Naive thymus-derived CD4-positive, alpha-beta T cell (primary cell): ENCODE measurements around the gene UTS2R. TPM values are rescaled to one million over a fixed set of nuclear protein-coding genes. Genes with fewer than 3 reads are reported as not detected.

Source experiments
- ATAC-seq: fragments of 150-1000 bp; cut with Tn5 transposase; 2 replicates; pipeline ENCODE4 v1.10.0; 2021; ENCODE audit warnings: mild to moderate bottlenecking, moderate library complexity
- CTCF ChIA-PET: fragments of 350-600 bp; sonication (Branson Sonifier 250); formaldehyde crosslinking; loops from one replicate; lab custom pipeline; 2021; ENCODE audit warnings: antibody characterized with exemption; lab: Charles Lee
- POLR2A ChIA-PET: fragments of 350-600 bp; sonication (Branson Sonifier 250); formaldehyde crosslinking; loops from one replicate; lab custom pipeline; 2021; ENCODE audit warnings: antibody characterized with exemption, inconsistent platforms; lab: Charles Lee
- DNase-seq, 9 donors: peaks; one replicate each; pipeline versions ENCODE4 v3.0.0 to v3.0.0-alpha.2; 2020 to 2022; ENCODE audit warnings: mixed read lengths in 1 of 9
- H3K27ac ChIP-seq: one replicate; pipeline ENCODE4 v1.7.0; 2013; ENCODE audit warnings: mild to moderate bottlenecking, low read depth, low read length, moderate library complexity
- H3K27me3 ChIP-seq, 2 donors: one replicate each; pipeline ENCODE4 v1.7.0; 2013; ENCODE audit warnings: low read length in 2 of 2, mild to moderate bottlenecking in 2 of 2, moderate library complexity in 2 of 2; ENCODE audit not compliant: control insufficient read depth in 2 of 2, insufficient read depth in 2 of 2
- H3K36me3 ChIP-seq, 3 experiments: 1 replicate in 2 of 3; 2 replicates in 1 of 3; pipeline ENCODE4 v1.7.0; 2013; ENCODE audit warnings: low read length in 3 of 3, mild to moderate bottlenecking in 3 of 3, moderate library complexity in 1 of 3; ENCODE audit not compliant: insufficient read depth in 3 of 3, control insufficient read depth in 2 of 3
- H3K4me1 ChIP-seq, 2 donors: one replicate each; pipeline ENCODE4 v1.7.0; 2013; ENCODE audit warnings: low read length in 2 of 2, mild to moderate bottlenecking in 2 of 2, moderate library complexity in 1 of 2; ENCODE audit not compliant: control insufficient read depth in 2 of 2, insufficient read depth in 2 of 2
- H3K4me3 ChIP-seq: 2 replicates; pipeline ENCODE4 v1.7.0; 2013; ENCODE audit warnings: mild to moderate bottlenecking, low read length
- H3K9me3 ChIP-seq, 3 experiments: 1 replicate in 2 of 3; 2 replicates in 1 of 3; pipeline ENCODE4 v1.7.0; 2013; ENCODE audit warnings: low read length in 3 of 3; ENCODE audit not compliant: control insufficient read depth in 2 of 3
- H3K27ac Mint-ChIP-seq, 9 donors: one replicate each; pipeline ENCODE4 v1.8.0; 2020 to 2022; ENCODE audit warnings: mixed read lengths in 9 of 9, mild to moderate bottlenecking in 8 of 9, moderate library complexity in 5 of 9, inconsistent platforms in 2 of 9
- H3K27me3 Mint-ChIP-seq, 5 donors: one replicate each; pipeline ENCODE4 v1.8.0; 2021 to 2022; ENCODE audit warnings: mixed read lengths in 5 of 5, mild to moderate bottlenecking in 1 of 5
- H3K36me3 Mint-ChIP-seq, 5 donors: one replicate each; pipeline ENCODE4 v1.8.0; 2020 to 2022; ENCODE audit warnings: mixed read lengths in 5 of 5, mild to moderate bottlenecking in 3 of 5, inconsistent platforms in 1 of 5
- H3K4me1 Mint-ChIP-seq, 7 donors: one replicate each; pipeline ENCODE4 v1.8.0; 2020 to 2022; ENCODE audit warnings: mixed read lengths in 7 of 7, mild to moderate bottlenecking in 3 of 7, inconsistent platforms in 1 of 7
- H3K4me3 Mint-ChIP-seq, 10 donors: one replicate each; pipeline ENCODE4 v1.8.0; 2020 to 2022; ENCODE audit warnings: mild to moderate bottlenecking in 10 of 10, mixed read lengths in 10 of 10, moderate library complexity in 6 of 10, inconsistent platforms in 2 of 10
- H3K9me3 Mint-ChIP-seq, 11 donors: one replicate each; pipeline ENCODE4 v1.8.0; 2020 to 2022; ENCODE audit warnings: mixed read lengths in 11 of 11, mild to moderate bottlenecking in 4 of 11, inconsistent platforms in 1 of 11, moderate library complexity in 1 of 11
- intact Hi-C, 2 donors: fragments of 100-400 bp; cut with micrococcal nuclease; formaldehyde crosslinking; loops; one replicate each; pipeline ENCODE4 v1.15.1; 2023
- polyA plus RNA-seq, 2 donors: library from polyadenylated mRNA; unstranded; fragments of 300-500 nt; fragmentation: Illumina TruSeq; gene quantifications; one replicate each; pipeline ENCODE4 v1.2.3, GENCODE V29; 2021
- total RNA-seq, 6 experiments: library from RNA in 5 of 6; stranded (reverse) in 5 of 6; gene quantifications; 1 replicate in 5 of 6; 2 replicates in 1 of 6; pipeline ENCODE4 v1.2.3 and lab custom pipeline; 2021 to 2026

Gene UTS2R
- total and polyA plus RNA-seq, 7 experiments from 2014 or later: not detected

DNA sequence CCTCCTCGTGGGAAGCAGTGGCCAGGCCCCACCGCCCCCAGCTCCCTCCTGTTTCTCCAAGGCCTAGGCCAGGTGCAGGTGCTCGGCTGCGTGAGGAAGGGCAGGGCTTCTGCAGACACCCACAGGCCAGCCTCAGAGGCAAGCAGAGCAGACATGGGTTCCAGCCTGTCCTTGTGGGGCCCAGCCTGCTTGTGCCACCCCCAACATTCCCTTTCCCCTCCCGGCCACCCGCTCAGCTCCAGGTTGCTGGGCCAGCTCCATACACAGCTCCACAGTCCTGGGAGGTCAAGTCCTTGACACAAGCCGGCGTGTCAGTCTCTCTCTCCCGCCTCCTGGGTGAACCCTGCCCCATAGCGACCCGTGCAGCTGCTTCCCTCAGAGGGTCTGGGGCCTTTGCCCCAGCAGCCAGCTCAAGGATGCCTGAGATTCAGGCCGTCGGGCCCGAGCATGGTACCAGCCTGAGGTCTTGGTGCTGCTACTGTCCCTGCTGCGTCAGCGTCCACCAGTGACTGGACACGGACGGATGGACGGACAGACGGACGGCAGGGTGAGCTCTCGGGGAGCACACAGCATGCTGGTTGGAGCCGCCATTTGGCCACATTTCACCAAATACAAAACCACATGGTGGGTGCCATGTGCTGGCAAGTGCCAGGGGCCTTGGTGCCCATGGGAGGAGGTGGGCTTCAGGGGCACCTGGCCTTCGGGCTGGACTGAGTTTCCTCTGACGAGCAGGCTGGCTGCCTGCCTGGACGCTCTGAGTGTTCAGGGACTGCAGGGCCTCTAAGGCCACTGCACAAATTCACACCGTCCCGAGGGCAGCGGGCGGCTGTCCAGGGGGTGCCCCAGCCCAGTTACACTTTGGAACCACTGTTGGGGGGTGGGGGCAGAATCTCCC, 46.0 kb upstream of the UTS2R start:
- Histone ChIP-seq H3K27me3 (no peaks in the 10 kb centered on the region), H3K27ac (no peak overlapping the region), H3K4me1 (peaks cover 7 to 12% of the 10 kb centered on the region in 2 donors), H3K36me3 (no peaks in the 10 kb centered on the region), H3K9me3 (no peaks in the 10 kb centered on the region), H3K4me3 (no peak overlapping the region)
- Mint-ChIP-seq H3K9me3 (no peaks in the 10 kb centered on the region), H3K4me1 (peaks cover 0 to 29% (median 15%) of the 10 kb centered on the region in 7 donors), H3K36me3 (no peaks in the 10 kb centered on the region), H3K27ac (peak overlapping the region in 4 of 9 donors; percentile 22 to 78 (median 54)), H3K27me3 (no peaks in the 10 kb centered on the region), H3K4me3 (peak overlapping the region in 1 of 10 donors; percentile 7)
- CTCF ChIA-PET: interaction anchor here (1.0 to 1.3 kb wide), 4 partner anchors 24 to 90 kb away, joined by 3 to 5 read pairs (median 4); no protein-coding TSS in a partner anchor
- intact Hi-C loops: no loop called here
- POLR2A ChIA-PET: interaction anchor here (0.5 to 1.8 kb wide), 4 partner anchors 8 to 87 kb away, joined by 3 to 5 read pairs (median 4); partner anchors contain the start of genes CD7 and SECTM1
- DNase-seq (no peak), ATAC-seq (no peak)

GRCh38 chr17:82327289-82327688, 44.3 kb upstream of the UTS2R start:
- Mint-ChIP-seq H3K27ac (peak overlapping the region in 1 of 9 donors; percentile 67), H3K36me3 (no peaks in the 10 kb centered on the region), H3K27me3 (no peaks in the 10 kb centered on the region), H3K9me3 (no peaks in the 10 kb centered on the region), H3K4me3 (no peak overlapping the region), H3K4me1 (peaks cover 0 to 19% (median 7%) of the 10 kb centered on the region in 7 donors)
- H3K4me3 ChIP-seq: no peak overlapping the region
- no peaks in the 10 kb centered on the region for H3K9me3 ChIP-seq
- no peaks in the 10 kb centered on the region for H3K4me1 ChIP-seq
- CTCF ChIA-PET: interaction anchor here (0.8 to 1.4 kb wide), 2 partner anchors 24 to 323 kb away, joined by 4 to 5 read pairs; no protein-coding TSS in a partner anchor
- DNase-seq: no peak
- no peaks in the 10 kb centered on the region for H3K27me3 ChIP-seq
- H3K36me3 ChIP-seq: no peaks in the 10 kb centered on the region
- no peak overlapping the region for H3K27ac ChIP-seq
- POLR2A ChIA-PET: interaction anchor here (1.8 kb wide), 1 partner anchor 29 kb away, joined by 4 read pairs; no protein-coding TSS in a partner anchor
- no peak for ATAC-seq
- intact Hi-C loops: no loop called here

DNA sequence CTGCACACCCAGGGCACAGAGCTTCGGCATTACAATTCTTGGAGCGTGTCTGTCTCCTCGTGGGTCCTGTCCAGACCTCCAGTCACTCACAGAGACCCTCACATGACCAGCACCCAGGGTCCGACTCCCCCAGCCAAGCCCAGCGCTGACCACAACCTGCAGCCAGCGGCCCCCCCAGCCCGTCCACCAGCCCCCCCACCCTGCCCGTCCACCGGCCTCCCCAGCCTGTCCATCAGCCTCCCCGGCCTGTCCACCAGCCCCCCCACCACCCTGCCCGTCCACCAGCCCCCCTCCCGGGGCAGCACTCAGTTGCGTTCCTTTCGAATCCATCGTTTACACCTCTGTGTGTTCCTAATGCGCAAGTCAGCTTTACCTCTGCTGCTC, 43.8 kb upstream of the UTS2R start:
- Mint-ChIP-seq H3K4me1 (peaks cover 4 to 18% (median 10%) of the 10 kb centered on the region in 7 donors), H3K27ac (peak overlapping the region in 1 of 9 donors; percentile 67), H3K36me3 (no peaks in the 10 kb centered on the region), H3K9me3 (no peaks in the 10 kb centered on the region), H3K4me3 (no peak overlapping the region), H3K27me3 (peaks cover 0 to 1% (median 0%) of the 10 kb centered on the region in 5 donors)
- POLR2A ChIA-PET: no interaction called here
- H3K4me3 ChIP-seq: no peak overlapping the region
- H3K36me3 ChIP-seq: no peaks in the 10 kb centered on the region
- ATAC-seq: no peak
- no peaks in the 10 kb centered on the region for H3K9me3 ChIP-seq
- CTCF ChIA-PET: interaction anchor here (0.8 to 1.4 kb wide), 2 partner anchors 24 to 322 kb away, joined by 4 to 5 read pairs; no protein-coding TSS in a partner anchor
- peaks cover 3 to 4% of the 10 kb centered on the region in 2 donors for H3K4me1 ChIP-seq
- DNase-seq: no peak
- H3K27me3 ChIP-seq: no peaks in the 10 kb centered on the region
- intact Hi-C loops: no loop called here
- no peak overlapping the region for H3K27ac ChIP-seq

GRCh38 chr17:82328141-82328993, 43.2 kb upstream of the UTS2R start:
- Histone ChIP-seq H3K27ac (no peak overlapping the region), H3K27me3 (no peaks in the 10 kb centered on the region), H3K36me3 (no peaks in the 10 kb centered on the region), H3K9me3 (no peaks in the 10 kb centered on the region), H3K4me3 (no peak overlapping the region), H3K4me1 (peaks cover 4 to 9% of the 10 kb centered on the region in 2 donors)
- no peak for ATAC-seq
- Mint-ChIP-seq H3K9me3 (no peaks in the 10 kb centered on the region), H3K4me3 (no peak overlapping the region), H3K27ac (no peak overlapping the region), H3K36me3 (no peaks in the 10 kb centered on the region), H3K4me1 (peaks cover 7 to 22% (median 14%) of the 10 kb centered on the region in 7 donors), H3K27me3 (peaks cover 0 to 4% (median 0%) of the 10 kb centered on the region in 5 donors)
- intact Hi-C loops: no loop called here
- no peak for DNase-seq
- CTCF ChIA-PET: interaction anchor here (0.8 to 1.4 kb wide), 2 partner anchors 25 to 322 kb away, joined by 4 to 5 read pairs; no protein-coding TSS in a partner anchor
- POLR2A ChIA-PET: no interaction called here

- H3K4me1 Mint-ChIP-seq: peaks cover 7 to 25% (median 14%) of the 10 kb centered on the region in 7 donors
- CTCF ChIA-PET: no interaction called here
- H3K9me3 Mint-ChIP-seq: no peaks in the 10 kb centered on the region
- Histone ChIP-seq H3K4me1 (peaks cover 5 to 10% of the 10 kb centered on the region in 2 donors), H3K27ac (no peak overlapping the region), H3K27me3 (no peaks in the 10 kb centered on the region), H3K36me3 (no peaks in the 10 kb centered on the region), H3K4me3 (no peak overlapping the region), H3K9me3 (no peaks in the 10 kb centered on the region)
- no peak for DNase-seq
- peaks cover 0 to 4% (median 0%) of the 10 kb centered on the region in 5 donors for H3K27me3 Mint-ChIP-seq
- H3K36me3 Mint-ChIP-seq: no peaks in the 10 kb centered on the region
- intact Hi-C loops: no loop called here
- no peak for ATAC-seq
- no peak overlapping the region for H3K4me3 Mint-ChIP-seq
- POLR2A ChIA-PET: no interaction called here
- H3K27ac Mint-ChIP-seq: no peak overlapping the region
Measured at GRCh38 chr17:82328994-82329507, 42.5 kb upstream of the UTS2R start.

GRCh38 chr17:82329683-82330321, 41.8 kb upstream of the UTS2R start:
- POLR2A ChIA-PET: interaction anchor here (1.1 to 1.3 kb wide), 2 partner anchors 33 to 64 kb away, joined by 3 read pairs; no protein-coding TSS in a partner anchor
- H3K9me3 ChIP-seq: no peaks in the 10 kb centered on the region
- intact Hi-C loops: no loop called here
- H3K4me1 ChIP-seq: peaks cover 12 to 15% of the 10 kb centered on the region in 2 donors
- no peaks in the 10 kb centered on the region for H3K36me3 ChIP-seq
- H3K27me3 Mint-ChIP-seq: peaks cover 0 to 4% (median 0%) of the 10 kb centered on the region in 5 donors
- ATAC-seq (no peak), DNase-seq (no peak)
- H3K4me1 Mint-ChIP-seq: peaks cover 9 to 26% (median 16%) of the 10 kb centered on the region in 7 donors
- no peaks in the 10 kb centered on the region for H3K27me3 ChIP-seq
- no peak overlapping the region for H3K27ac Mint-ChIP-seq
- H3K36me3 Mint-ChIP-seq: no peaks in the 10 kb centered on the region
- CTCF ChIA-PET: no interaction called here
- no peak overlapping the region for H3K4me3 ChIP-seq
- no peak overlapping the region for H3K4me3 Mint-ChIP-seq
- no peaks in the 10 kb centered on the region for H3K9me3 Mint-ChIP-seq
- H3K27ac ChIP-seq: no peak overlapping the region
